NCI-H1092 treated with DMSO at 0.1 percent for 48 hours (cell line): ENCODE measurements around the gene NCS1.
"Not testable (repeated sequence)": the region's sequence is repeated elsewhere in the genome, so short reads cannot be mapped to it uniquely, and the experiment has no call there.

ENCODE experiments used
- DNase-seq: peaks from one replicate; lab custom pipeline; 2025; lab: John Stamatoyannopoulos, UW

Gene NCS1

GRCh38 chr9:130264414-130265350 is 92.5 kb downstream of the NCS1 start:
- DNase-seq: no peak

DNA sequence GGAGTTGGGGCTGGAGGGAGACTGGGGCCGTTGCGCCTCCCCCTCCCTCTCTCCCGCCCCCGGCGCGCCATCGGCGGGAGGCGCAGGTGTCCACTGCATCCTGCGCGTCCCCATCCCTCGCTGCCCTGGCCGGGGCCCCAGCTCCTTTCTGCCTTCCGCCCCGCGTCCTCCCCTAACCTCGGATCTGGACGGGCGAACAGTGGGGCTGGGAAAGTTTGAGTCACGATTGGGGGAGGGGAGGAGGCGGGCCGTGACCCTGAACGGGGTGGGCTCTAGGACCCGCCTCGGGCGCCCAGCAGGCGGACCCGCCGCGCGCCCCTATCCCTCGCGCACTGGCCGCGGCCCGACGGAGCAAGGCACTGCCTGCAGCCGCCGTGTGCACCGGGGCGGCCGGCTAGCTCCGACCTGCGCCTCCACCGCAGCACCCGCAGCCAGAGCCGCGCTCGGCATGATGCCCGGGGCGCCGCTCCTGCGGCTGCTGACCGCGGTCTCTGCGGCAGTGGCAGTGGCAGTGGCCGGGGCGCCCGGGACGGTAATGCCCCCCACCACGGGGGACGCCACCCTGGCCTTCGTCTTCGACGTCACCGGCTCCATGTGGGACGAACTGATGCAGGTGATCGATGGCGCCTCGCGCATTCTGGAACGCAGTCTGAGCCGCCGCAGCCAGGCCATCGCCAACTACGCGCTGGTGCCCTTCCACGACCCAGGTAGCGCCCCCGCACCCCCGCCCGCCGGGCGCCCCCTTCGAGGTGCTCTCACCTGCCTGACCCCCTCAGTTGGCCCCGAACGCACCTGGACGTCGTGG is 93.4 kb downstream of the NCS1 start, which contains the start of gene HMCN2:
HMCN2 (plus strand) TSS at position 330 of the 805 bp plus-strand sequence; CDS start at position 449, 119 bp downstream.
- no peak for DNase-seq

GRCh38 chr9:130266236-130267098 is 94.3 kb downstream of the NCS1 start:
- DNase-seq: no peak

GRCh38 chr9:130267930-130268329 is 95.7 kb downstream of the NCS1 start:
- no peak for DNase-seq

- peak; percentile 91 for DNase-seq
Measured at GRCh38 chr9:130268521-130269211, 96.5 kb downstream of the NCS1 start.

DNA sequence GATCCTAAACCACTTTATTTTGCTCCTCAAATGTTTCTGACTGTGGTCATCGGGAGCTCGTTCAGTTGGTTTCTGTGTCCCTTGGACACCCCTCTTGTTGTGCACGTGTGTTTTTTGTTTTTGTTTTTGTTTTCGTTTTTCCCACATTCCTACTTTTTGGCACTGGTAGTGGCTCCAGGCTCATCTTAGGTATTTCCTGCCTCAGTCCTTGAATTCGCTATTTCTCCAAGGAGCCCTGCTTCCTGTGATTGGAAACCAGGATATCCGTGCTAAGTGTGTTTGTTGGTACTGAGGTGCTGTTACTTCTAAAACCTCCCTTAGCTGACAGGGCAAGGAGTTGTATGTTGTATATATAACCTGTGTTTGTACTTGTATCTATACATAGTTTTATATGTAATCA is 99.3 kb downstream of the NCS1 start:
- no peak for DNase-seq

DNA sequence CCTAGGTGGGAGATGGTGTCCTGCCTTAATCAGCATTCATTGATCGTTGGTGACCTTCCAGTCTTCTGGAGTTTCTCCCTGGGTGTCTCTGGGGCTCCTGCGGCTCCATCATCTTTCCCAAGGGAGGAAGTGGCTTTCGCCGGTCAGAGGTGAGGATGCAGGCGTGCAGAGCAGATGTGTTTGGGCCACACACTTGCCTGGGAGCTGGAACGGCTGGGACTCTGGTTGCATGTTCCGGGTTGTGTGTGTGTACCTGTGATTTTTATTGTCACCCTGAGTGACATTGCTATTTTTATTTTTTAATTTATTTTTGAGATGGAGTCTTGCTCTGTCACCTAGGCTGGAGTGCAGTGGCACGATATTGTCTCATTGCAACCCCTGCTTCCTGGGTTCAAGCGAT is 103.0 kb downstream of the NCS1 start:
- DNase-seq: no peak

- DNase-seq: no peak
Measured at GRCh38 chr9:130276121-130276520, 103.9 kb downstream of the NCS1 start.

DNA sequence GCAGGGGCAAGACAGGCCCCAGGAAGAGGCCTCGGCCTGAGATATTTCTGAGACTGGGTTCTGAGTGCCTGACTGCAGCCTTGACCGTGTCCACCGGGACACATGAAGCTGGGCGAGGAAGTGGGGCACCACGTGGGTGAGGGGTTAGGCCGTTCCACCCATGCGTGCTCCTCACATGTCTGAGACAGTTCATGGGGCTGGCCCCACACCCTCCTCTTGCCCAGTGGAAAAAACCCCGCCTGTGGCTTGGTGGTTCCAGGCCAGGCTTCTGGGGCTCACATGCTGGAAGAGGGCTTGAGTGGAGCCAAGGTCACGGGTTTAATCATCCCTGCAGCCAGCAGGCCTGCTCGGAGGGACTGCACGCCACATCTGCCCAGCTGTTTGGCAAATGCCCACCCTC is 104.8 kb downstream of the NCS1 start:
- no peak for DNase-seq

DNA sequence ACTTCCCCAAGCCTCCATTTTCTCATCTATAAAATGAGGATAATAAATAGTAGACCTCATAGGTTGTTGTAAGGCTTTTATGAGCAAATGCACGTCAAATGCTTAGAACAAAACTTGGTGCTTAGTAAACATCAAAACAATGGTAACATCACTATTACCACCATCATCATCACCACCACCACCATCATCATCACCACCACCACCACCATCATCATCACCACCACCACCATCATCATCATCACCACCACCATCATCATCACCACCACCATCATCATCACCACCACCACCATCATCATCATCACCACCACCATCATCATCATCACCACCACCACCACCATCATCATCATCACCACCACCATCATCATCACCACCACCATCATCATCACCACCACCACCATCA is 105.3 kb downstream of the NCS1 start:
- not testable (repeated sequence) for DNase-seq

DNA sequence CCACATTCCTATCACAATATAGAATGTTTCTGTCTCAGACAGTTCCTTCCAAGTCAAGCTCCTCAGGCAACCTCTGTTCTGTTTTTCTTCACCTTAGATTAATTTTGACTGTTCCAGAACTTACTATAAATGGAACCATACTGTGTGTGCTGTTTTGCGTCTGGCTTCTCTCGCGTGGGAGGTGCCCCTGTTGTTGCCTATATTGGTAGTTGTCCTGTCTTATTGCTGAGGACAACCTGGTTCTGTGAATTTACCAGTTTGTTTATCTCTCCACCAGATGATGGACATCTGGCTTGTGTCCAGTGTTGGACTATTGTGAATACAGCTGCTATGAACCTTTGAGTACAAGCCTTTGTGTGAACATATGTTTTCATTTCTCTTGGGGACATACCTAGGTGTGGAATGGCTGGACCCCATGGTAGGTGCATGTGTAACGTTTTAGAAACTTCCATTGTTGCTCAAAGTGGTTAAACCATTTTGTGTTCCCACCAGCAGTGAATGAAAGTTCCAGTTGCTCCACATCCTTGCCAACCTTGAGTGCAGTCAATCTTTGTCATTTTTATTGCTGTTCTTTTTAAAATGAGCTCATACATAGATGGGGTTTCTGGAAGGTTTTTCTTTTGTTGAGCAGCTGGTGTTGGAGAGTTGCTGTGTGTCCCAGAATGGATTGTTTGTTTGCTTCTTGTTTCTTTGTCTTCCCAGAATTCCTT is 111.5 kb downstream of the NCS1 start:
- DNase-seq: peak; percentile 25

DNA sequence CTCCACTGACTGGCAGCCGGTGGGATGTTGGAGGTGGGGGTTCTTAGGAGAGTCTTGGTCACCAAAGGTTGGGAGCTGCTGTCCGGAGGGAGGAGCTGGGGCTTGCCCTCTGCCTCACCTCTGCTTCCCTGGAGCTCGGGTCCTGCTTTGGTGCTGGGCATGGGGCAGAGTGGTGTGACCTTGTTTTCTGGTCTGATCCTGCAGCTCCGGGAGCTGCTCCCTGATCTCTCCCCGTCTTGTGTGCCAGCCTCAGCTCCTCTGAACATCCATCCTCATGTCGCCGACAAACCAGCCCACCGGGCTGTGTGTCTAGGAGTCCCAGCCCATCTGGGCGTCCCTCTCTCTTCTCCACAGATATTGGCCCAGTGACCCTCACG is 112.0 kb downstream of the NCS1 start:
- no peak for DNase-seq

DNA sequence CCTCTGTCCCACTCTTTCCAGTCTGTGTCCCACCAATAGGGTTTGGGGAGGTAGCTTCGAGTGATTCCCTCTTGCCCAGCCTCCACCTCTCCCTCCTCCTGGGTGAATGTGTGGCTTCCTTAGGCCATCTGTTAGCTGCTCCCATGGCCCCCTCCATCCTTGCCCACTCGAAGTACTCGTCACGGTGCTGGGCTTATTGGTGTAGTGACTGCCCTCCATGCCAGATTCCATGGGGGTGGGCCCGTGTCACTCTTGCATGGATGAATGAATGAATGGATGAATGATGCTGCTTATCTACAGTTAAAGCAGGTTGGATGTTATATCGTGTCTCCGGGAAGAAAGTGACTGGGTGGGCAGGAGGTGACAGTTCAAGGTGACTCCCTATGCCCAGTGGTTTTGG is 112.5 kb downstream of the NCS1 start:
- no peak for DNase-seq

- DNase-seq: no peak
Measured at GRCh38 chr9:130285271-130285670, 113.1 kb downstream of the NCS1 start.

DNA sequence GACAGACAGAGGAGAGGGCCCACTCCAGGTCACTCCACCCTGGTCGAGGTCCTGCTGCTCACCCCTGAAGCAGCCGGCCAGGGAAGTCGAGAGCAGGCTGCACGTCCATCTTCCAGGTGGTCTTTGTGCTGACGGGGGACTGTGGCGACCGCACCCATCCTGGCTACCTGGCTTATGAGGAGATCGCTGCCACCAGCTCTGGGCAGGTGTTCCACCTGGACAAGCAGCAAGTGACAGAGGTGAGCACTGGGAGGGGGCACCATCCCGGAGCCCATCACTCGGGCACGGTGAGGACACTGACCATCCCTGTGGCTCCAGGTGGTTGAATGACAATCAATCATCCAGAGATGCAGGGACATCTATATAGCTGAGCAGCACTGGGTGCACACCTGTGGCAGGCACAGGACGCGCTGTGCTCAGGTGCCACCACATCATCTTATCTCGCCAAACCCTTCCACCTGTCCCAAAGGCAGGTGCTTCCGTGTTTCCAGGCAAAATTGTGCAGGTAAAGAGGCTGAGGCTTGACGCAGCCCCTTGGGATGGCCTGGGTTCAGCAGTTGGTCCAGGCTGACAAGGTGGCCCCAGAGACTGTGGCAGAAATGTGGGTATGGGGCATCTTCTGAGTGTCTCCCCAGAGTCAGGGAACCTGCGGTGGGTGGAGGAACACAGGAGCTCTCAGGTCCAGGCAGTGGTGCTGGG is 114.0 kb downstream of the NCS1 start:
- no peak for DNase-seq
